AG04449 (cell line): Measurements from ENCODE around the gene CD300LD.

Source experiments
- CTCF ChIA-PET: fragments of 350-600 bp; formaldehyde crosslinking; extraction: SDS; loops from one replicate; lab custom pipeline; 2021; ENCODE audit warnings: antibody characterized with exemption; lab: Yijun Ruan, JAX
- POLR2A ChIA-PET: fragments of 400-600, 350-600 bp; formaldehyde crosslinking; extraction: SDS; loops from one replicate; lab custom pipeline; 2020; ENCODE audit warnings: antibody characterized with exemption, inconsistent platforms; lab: Yijun Ruan, JAX
- DNase-seq: peaks from one replicate; pipeline ENCODE4 v3.0.0-alpha.2; 2010; ENCODE audit warnings: low read depth, low spot score
- H3K4me3 ChIP-seq: 2 replicates; pipeline ENCODE4 v1.5.1; 2011; ENCODE audit warnings: low read depth, mild to moderate bottlenecking, control low read depth, low read length
- CTCF ChIP-seq: IDR thresholded peaks from one replicate; pipeline ENCODE4 v1.5.1; 2011; ENCODE audit warnings: mild to moderate bottlenecking, moderate library complexity, low read length, control low read depth, inconsistent platforms; ENCODE audit not compliant: insufficient read depth; ENCODE audit errors: missing control alignments

The CD300LD gene

GRCh38 chr17:74623693-74624093 is 31.6 kb upstream of the CD300LD start, which contains the start of gene CD300E:
CD300E (minus strand) TSS chr17:74623738; CDS start chr17:74623621, 117 bp downstream.
- no peak for DNase-seq
- no peak within 1 kb of the TSS for H3K4me3 ChIP-seq
- no peak for TF ChIP-seq CTCF
- ChIA-PET POLR2A (no interaction called here), CTCF (no interaction called here)

GRCh38 chr17:74619077-74619673 is 27.1 kb upstream of the CD300LD start:
- no peak for DNase-seq
- no peak overlapping the region for H3K4me3 ChIP-seq
- TF ChIP-seq CTCF: no peak
- ChIA-PET POLR2A (no interaction called here), CTCF (no interaction called here)

GRCh38 chr17:74618451-74618850 is 26.4 kb upstream of the CD300LD start:
- TF ChIP-seq CTCF: no peak
- POLR2A ChIA-PET: no interaction called here
- no peak overlapping the region for H3K4me3 ChIP-seq
- DNase-seq: no peak
- CTCF ChIA-PET: interaction anchor here (0.6 kb wide), 1 partner anchor 247 kb away, joined by 3 read pairs; no protein-coding TSS in a partner anchor

- H3K4me3 ChIP-seq: no peak overlapping the region
- CTCF ChIA-PET: no interaction called here
- DNase-seq: no peak
Observed at GRCh38 chr17:74616696-74617095, 24.6 kb upstream of the CD300LD start.

GRCh38 chr17:74612046-74612445 is 20.0 kb upstream of the CD300LD start:
- POLR2A ChIA-PET: no interaction called here
- no peak for TF ChIP-seq CTCF
- no peak overlapping the region for H3K4me3 ChIP-seq
- DNase-seq: no peak
- CTCF ChIA-PET: no interaction called here

More at GRCh38 chr17:74616696-74617095, 24.6 kb upstream of the CD300LD start:
- TF ChIP-seq CTCF: no peak
- POLR2A ChIA-PET: no interaction called here

- DNase-seq: no peak
Observed at GRCh38 chr17:74610108-74610507, 18.0 kb upstream of the CD300LD start.

More at GRCh38 chr17:74610108-74610507, 18.0 kb upstream of the CD300LD start:
- POLR2A ChIA-PET: no interaction called here
- TF ChIP-seq CTCF: no peak
- CTCF ChIA-PET: no interaction called here
- no peak overlapping the region for H3K4me3 ChIP-seq
